ENCODE measurements around the gene MZF1. TPM values are rescaled to one million over a fixed set of nuclear protein-coding genes. Genes with fewer than 3 reads are reported as not detected.
A peak's percentile ranks its signal among the peaks of the same experiment; 100 is the strongest.

The MZF1 gene
- total and polyA plus RNA-seq, 10 of the 15 experiments (the other 5 are each of a cell fraction or from before 2014, with no cell fraction given) = 0.38 to 14.7 (median 7.2) TPM

- ATAC-seq (no peak), FAIRE-seq (no peak), DNase-seq (ENCODE audit: low read depth, low spot score) (no peak)
- no peaks in the 10 kb centered on the region for H3K27me3 ChIP-seq (replicated peaks in 1 of 2; ENCODE audit: control insufficient read depth in 2 of 2, insufficient read depth in 2 of 2, low read length in 1 of 2)
- peak overlapping the region; percentile 99 for H3K4me3 ChIP-seq
- peak overlapping the region; percentile 96 for H3K4me2 ChIP-seq (ENCODE audit: control insufficient read depth, insufficient read depth)
- H3K9ac ChIP-seq (ENCODE audit: control insufficient read depth, insufficient read depth, low read length) = peak overlapping the region; percentile 97
- POLR2A ChIA-PET = interaction anchor here (0.6 to 2.5 kb wide), 7 partner anchors 10 to 38 kb away, joined by 3 to 16 read pairs (median 3); partner anchors contain the start of genes MZF1 and ZBTB45
- H3K36me3 ChIP-seq (ENCODE audit: control insufficient read depth in 2 of 2, insufficient read depth in 2 of 2, low read length in 1 of 2) = peaks cover 5 to 7% of the 10 kb centered on the region in 2 experiments; a peak in 3 of 4 replicates
- intact Hi-C loops (cut with micrococcal nuclease; ENCODE audit: unreplicated experiment) = loop anchor here (2.0 kb wide), 1 partner anchor 43 kb away; no protein-coding TSS in a partner anchor
- in situ Hi-C loops (cut with MboI) = no loop called here
- SMC1A ChIA-PET (ENCODE audit: uncharacterized antibody, unreplicated experiment) = interaction anchor here (0.8 to 1.2 kb wide), 2 partner anchors 18 to 36 kb away, joined by 3 to 5 read pairs; no protein-coding TSS in a partner anchor
- H4K20me1 ChIP-seq (ENCODE audit: control insufficient read depth, insufficient read depth) = no peaks in the 10 kb centered on the region
- no TSS peak for BruUV-seq (replicated peaks)
- 0% methylated on average over 12 of the region's 12 CpGs for WGBS (ENCODE audit: insufficient coverage, insufficient replicate concordance, low lambda C conversion rate, missing lambda C conversion rate)
- H3K27ac ChIP-seq (ENCODE audit: control insufficient read depth, insufficient read depth) = peak overlapping the region; percentile 86
- H3K79me2 ChIP-seq (ENCODE audit: control insufficient read depth, insufficient read depth, low read length) = peaks cover 45% of the 10 kb centered on the region
- H3K9me3 ChIP-seq (replicated peaks; ENCODE audit: control insufficient read depth, insufficient read depth, low read length) = no peaks in the 10 kb centered on the region
- no peak overlapping the region for H2AFZ ChIP-seq (ENCODE audit: control insufficient read depth, low read depth, low read length)
- peaks cover 43% of the 10 kb centered on the region for H3K4me1 ChIP-seq (ENCODE audit: control insufficient read depth, insufficient read depth, low read length)
- RAD21 ChIA-PET (ENCODE audit: unreplicated experiment) = no interaction called here
- 0 out of 2 replicates have a peak, but pooled peaks have one; percentile 29 for TF ChIP-seq NBN (IDR thresholded peaks at IDR 0.05)
- TF ChIP-seq SMAD1 (IDR thresholded peaks at IDR 0.05; ENCODE audit: low read depth, partially characterized antibody) = peak; percentile 44
- TF ChIP-seq MLLT1 (IDR thresholded peaks at IDR 0.05) = 0 out of 2 replicates have a peak, but pooled peaks have one; percentile 65
- TF ChIP-seq ZSCAN29 (IDR thresholded peaks at IDR 0.05) = no peak
- no peak for TF ChIP-seq FOS (IDR thresholded peaks at IDR 0.05; ENCODE audit: borderline replicate concordance, extremely low read depth, insufficient read length)
- no peak for TF ChIP-seq EZH2 (IDR thresholded peaks at IDR 0.05; ENCODE audit: borderline replicate concordance, control insufficient read depth, low read depth, low read length)
- CTCF ChIA-PET = interaction anchor here (0.7 to 1.6 kb wide), 3 partner anchors 18 to 38 kb away, joined by 3 to 4 read pairs (median 4); partner anchors contain the start of gene ZBTB45
These were observed 15.7 kb downstream of the MZF1 start for GRCh38 chr19:58557221-58558065.
